Fibroblast of upper back skin (primary cell): ENCODE results near the gene DPYSL5.
"Not testable (repeated sequence)": the region's sequence is repeated elsewhere in the genome, so short reads cannot be mapped to it uniquely, and the experiment has no call there.

ENCODE experiments used
- DNase-seq: peaks from one replicate; pipeline ENCODE4 v3.0.0-alpha.2; 2013

The DPYSL5 gene

GRCh38 chr2:26904839-26905238 lies 56.9 kb downstream of the DPYSL5 start:
- DNase-seq, result no peak

- DNase-seq, result no peak
Measured at GRCh38 chr2:26905341-26906198, 57.6 kb downstream of the DPYSL5 start.

GRCh38 chr2:26907416-26907815 lies 59.5 kb downstream of the DPYSL5 start:
- no peak for DNase-seq

GRCh38 chr2:26910176-26910575 lies 62.2 kb downstream of the DPYSL5 start:
- DNase-seq, result no peak

- DNase-seq, result no peak
Measured at GRCh38 chr2:26911911-26912861, 64.3 kb downstream of the DPYSL5 start.

- peak; percentile 39 for DNase-seq
Measured at GRCh38 chr2:26913606-26913998, 65.7 kb downstream of the DPYSL5 start.

GRCh38 chr2:26913999-26914658 lies 66.2 kb downstream of the DPYSL5 start:
- no peak for DNase-seq

GRCh38 chr2:26914659-26915310 lies 66.9 kb downstream of the DPYSL5 start:
- DNase-seq, result no peak

GRCh38 chr2:26915316-26915715 lies 67.4 kb downstream of the DPYSL5 start:
- no peak for DNase-seq

GRCh38 chr2:26916128-26916692 lies 68.3 kb downstream of the DPYSL5 start:
- no peak for DNase-seq

GRCh38 chr2:26917135-26917836 lies 69.4 kb downstream of the DPYSL5 start:
- DNase-seq, result no peak

GRCh38 chr2:26921323-26921722 lies 73.4 kb downstream of the DPYSL5 start:
- no peak for DNase-seq

- peak; percentile 27 for DNase-seq
Measured at GRCh38 chr2:26922405-26923188, 74.7 kb downstream of the DPYSL5 start.

- DNase-seq, result not testable (repeated sequence)
Measured at GRCh38 chr2:26923189-26923466, 75.2 kb downstream of the DPYSL5 start.

GRCh38 chr2:26924731-26925099 lies 76.8 kb downstream of the DPYSL5 start:
- DNase-seq, result no peak

GRCh38 chr2:26925100-26925791 lies 77.3 kb downstream of the DPYSL5 start:
- DNase-seq, result peak; percentile 43

- no peak for DNase-seq
Measured at GRCh38 chr2:26927221-26927620, 79.3 kb downstream of the DPYSL5 start.

GRCh38 chr2:26932974-26933373 lies 85.0 kb downstream of the DPYSL5 start:
- no peak for DNase-seq

- no peak for DNase-seq
Measured at GRCh38 chr2:26933431-26934334, 85.8 kb downstream of the DPYSL5 start.
